Mucosa of rectum (tissue), 2 donors: ENCODE data around the gene DSC3.

Source experiments
- H3K27ac ChIP-seq, 2 donors: one replicate each; pipeline ENCODE4 v1.7.0; 2013; ENCODE audit warnings: inconsistent platforms in 2 of 2, low read depth in 2 of 2, low read length in 2 of 2
- H3K27me3 ChIP-seq, 2 donors: one replicate each; pipeline ENCODE4 v1.7.0; 2013; ENCODE audit warnings: low read length in 2 of 2; ENCODE audit not compliant: control insufficient read depth in 2 of 2, insufficient read depth in 2 of 2
- H3K36me3 ChIP-seq, 2 donors: one replicate each; pipeline ENCODE4 v1.7.0; 2013; ENCODE audit warnings: low read length in 2 of 2; ENCODE audit not compliant: control insufficient read depth in 2 of 2, insufficient read depth in 2 of 2
- H3K4me1 ChIP-seq, 2 donors: one replicate each; pipeline ENCODE4 v1.7.0; 2013; ENCODE audit warnings: low read length in 2 of 2, mild to moderate bottlenecking in 1 of 2; ENCODE audit not compliant: control insufficient read depth in 2 of 2, insufficient read depth in 2 of 2
- H3K4me3 ChIP-seq, 2 donors: one replicate each; pipeline ENCODE4 v1.7.0; 2013; ENCODE audit warnings: low read length in 2 of 2
- H3K9ac ChIP-seq, 2 donors: one replicate each; pipeline ENCODE4 v1.7.0; 2013; ENCODE audit warnings: low read length in 2 of 2, low read depth in 1 of 2, mild to moderate bottlenecking in 1 of 2
- H3K9me3 ChIP-seq, 2 donors: one replicate each; pipeline ENCODE4 v1.7.0; 2013; ENCODE audit warnings: low read length in 2 of 2; ENCODE audit not compliant: control insufficient read depth in 2 of 2
- donor health status: healthy.
- donor health status: Normal muscosa, but diverticular disease.

The DSC3 gene

DNA sequence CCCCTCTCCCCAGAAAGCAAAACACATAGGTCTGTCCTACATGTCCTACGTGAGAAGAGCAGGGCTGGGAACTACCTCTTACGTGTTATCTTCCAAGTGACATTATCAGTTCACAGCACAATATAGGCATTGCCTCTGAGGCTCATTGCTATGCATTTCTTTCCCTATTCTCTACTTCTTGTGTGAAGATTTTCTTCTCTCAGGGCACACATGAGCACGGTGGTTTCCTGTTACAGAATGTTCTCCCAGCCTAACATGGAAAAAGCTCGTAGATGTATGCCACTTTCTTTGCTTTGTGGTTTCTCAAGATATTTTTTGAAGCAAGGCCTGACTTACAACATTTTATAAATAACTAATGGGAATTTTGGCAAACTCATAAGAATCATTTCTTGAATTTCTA is 19.4 kb upstream of the DSC3 start:
- H3K4me1 ChIP-seq = no peaks in the 10 kb centered on the region
- no peak overlapping the region for H3K27ac ChIP-seq
- H3K9me3 ChIP-seq = no peaks in the 10 kb centered on the region
- H3K4me3 ChIP-seq = no peak overlapping the region
- H3K9ac ChIP-seq = no peak overlapping the region
- no peaks in the 10 kb centered on the region for H3K27me3 ChIP-seq
- H3K36me3 ChIP-seq = peaks cover 15 to 17% of the 10 kb centered on the region in 2 donors

GRCh38 chr18:31058897-31059296 is 16.4 kb upstream of the DSC3 start:
- Histone ChIP-seq H3K9ac (no peak overlapping the region), H3K27me3 (no peaks in the 10 kb centered on the region)

DNA sequence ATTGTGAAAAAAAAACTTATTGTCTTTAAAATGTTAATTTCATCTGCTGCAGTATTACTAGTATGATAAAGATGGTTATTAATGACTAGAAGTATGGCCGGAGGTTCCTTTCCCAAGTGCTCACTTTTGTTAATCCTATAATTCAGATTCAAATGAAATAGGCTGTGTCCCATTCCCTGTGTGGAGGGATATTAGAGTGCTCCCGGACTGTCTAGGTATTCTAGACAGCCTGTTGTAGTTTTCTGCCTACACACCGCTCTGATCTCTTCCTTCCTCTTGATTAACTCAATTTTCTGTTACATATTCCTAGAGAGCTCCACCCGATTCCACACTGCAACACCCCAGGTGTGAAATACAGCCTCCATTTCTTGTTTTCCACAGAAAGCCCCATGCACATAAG is 15.4 kb upstream of the DSC3 start:
- Histone ChIP-seq H3K4me1 (no peaks in the 10 kb centered on the region), H3K27ac (no peak overlapping the region), H3K27me3 (no peaks in the 10 kb centered on the region), H3K9ac (no peak overlapping the region), H3K36me3 (no peaks in the 10 kb centered on the region), H3K9me3 (no peaks in the 10 kb centered on the region), H3K4me3 (no peak overlapping the region)

More at GRCh38 chr18:31058897-31059296, 16.4 kb upstream of the DSC3 start:
- Histone ChIP-seq H3K9me3 (no peaks in the 10 kb centered on the region), H3K4me1 (no peaks in the 10 kb centered on the region), H3K4me3 (no peak overlapping the region), H3K36me3 (no peaks in the 10 kb centered on the region), H3K27ac (no peak overlapping the region)

GRCh38 chr18:31057051-31057450 is 14.5 kb upstream of the DSC3 start:
- no peaks in the 10 kb centered on the region for H3K36me3 ChIP-seq
- no peaks in the 10 kb centered on the region for H3K9me3 ChIP-seq
- H3K4me3 ChIP-seq = no peak overlapping the region
- no peak overlapping the region for H3K27ac ChIP-seq
- no peaks in the 10 kb centered on the region for H3K27me3 ChIP-seq
- H3K4me1 ChIP-seq = no peaks in the 10 kb centered on the region
- H3K9ac ChIP-seq = no peak overlapping the region

DNA sequence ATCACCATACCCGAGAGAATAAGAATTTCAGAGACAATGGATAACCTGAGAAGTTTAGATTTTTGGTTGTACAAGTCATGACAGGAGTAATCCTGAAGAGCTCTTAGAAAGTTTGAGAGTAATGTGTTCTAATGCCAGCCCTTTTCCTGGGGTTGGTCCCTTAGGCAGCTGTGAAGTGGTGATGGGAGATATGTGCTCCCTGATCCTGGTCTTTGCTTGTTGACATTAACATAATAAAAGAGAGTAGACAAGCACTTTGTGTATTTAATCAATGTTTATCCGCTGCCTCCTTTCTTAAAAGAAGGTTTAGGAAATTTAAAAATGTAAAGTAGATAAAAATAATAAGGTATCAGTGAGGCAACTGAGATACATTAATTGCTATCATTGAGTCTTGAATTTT is 13.8 kb upstream of the DSC3 start:
- Histone ChIP-seq H3K36me3 (no peaks in the 10 kb centered on the region), H3K9me3 (no peaks in the 10 kb centered on the region), H3K4me1 (no peaks in the 10 kb centered on the region)

DNA sequence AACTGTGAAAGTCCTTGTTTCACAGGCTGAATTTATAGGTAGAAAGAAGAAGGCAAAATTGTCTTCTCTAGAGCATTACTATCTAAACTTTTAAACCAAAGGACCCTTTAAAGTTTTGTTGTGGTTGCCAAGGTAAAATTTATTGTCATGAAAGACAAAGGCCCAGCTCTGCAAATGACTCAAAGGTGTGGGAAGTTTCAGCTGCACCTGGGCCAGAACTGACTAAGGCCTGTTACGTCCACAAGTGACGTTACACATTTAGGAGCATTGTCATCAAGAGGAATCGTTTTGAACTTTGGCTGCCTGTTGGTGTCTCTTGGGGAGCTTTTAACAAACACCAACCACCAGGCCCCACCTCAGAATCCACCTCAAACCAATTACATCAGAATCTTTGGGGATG is 8.1 kb upstream of the DSC3 start:
- no peaks in the 10 kb centered on the region for H3K36me3 ChIP-seq
- no peak overlapping the region for H3K4me3 ChIP-seq
- H3K27ac ChIP-seq = no peak overlapping the region
- H3K9ac ChIP-seq = no peak overlapping the region
- peaks cover under 1 to 2% of the 10 kb centered on the region in 2 donors for H3K27me3 ChIP-seq
- no peaks in the 10 kb centered on the region for H3K9me3 ChIP-seq
- H3K4me1 ChIP-seq = no peaks in the 10 kb centered on the region

More for the DNA sequence above, 13.8 kb upstream of the DSC3 start:
- H3K27me3 ChIP-seq = no peaks in the 10 kb centered on the region
- no peak overlapping the region for H3K27ac ChIP-seq
- no peak overlapping the region for H3K9ac ChIP-seq
- no peak overlapping the region for H3K4me3 ChIP-seq

GRCh38 chr18:31049189-31049588 is 6.6 kb upstream of the DSC3 start:
- no peaks in the 10 kb centered on the region for H3K36me3 ChIP-seq
- no peak overlapping the region for H3K4me3 ChIP-seq
- no peaks in the 10 kb centered on the region for H3K9me3 ChIP-seq
- H3K4me1 ChIP-seq = no peaks in the 10 kb centered on the region
- peaks cover 2 to 5% of the 10 kb centered on the region in 2 donors for H3K27me3 ChIP-seq
- H3K27ac ChIP-seq = no peak overlapping the region
- no peak overlapping the region for H3K9ac ChIP-seq

DNA sequence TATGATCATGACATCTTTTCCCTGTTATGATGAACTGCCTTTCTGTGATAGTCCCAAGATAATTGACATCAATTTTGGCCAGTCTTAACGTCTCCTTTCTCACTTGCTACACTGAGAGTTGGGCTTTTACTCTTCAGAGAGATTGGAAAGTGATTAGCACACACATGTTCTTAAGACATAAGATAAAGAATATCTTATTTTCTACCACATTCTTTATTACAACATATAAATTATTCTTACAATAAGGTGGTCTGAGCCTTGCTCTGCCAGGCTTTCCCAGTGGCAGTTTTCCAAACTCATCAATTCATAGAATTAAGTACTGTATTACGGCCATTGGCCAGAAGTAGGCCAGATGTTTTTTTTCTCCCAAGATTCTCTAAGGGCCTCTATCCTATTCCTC is 5.7 kb upstream of the DSC3 start:
- H3K36me3 ChIP-seq = no peaks in the 10 kb centered on the region
- no peak overlapping the region for H3K27ac ChIP-seq
- H3K4me3 ChIP-seq = no peak overlapping the region

GRCh38 chr18:31046916-31047315 is 4.4 kb upstream of the DSC3 start:
- H3K4me1 ChIP-seq = peaks cover 5 to 9% of the 10 kb centered on the region in 2 donors
- H3K27me3 ChIP-seq = peaks cover 19 to 22% of the 10 kb centered on the region in 2 donors
- H3K9ac ChIP-seq = no peak overlapping the region
- no peaks in the 10 kb centered on the region for H3K36me3 ChIP-seq
- no peaks in the 10 kb centered on the region for H3K9me3 ChIP-seq
- no peak overlapping the region for H3K27ac ChIP-seq
- no peak overlapping the region for H3K4me3 ChIP-seq

More for the DNA sequence above, 5.7 kb upstream of the DSC3 start:
- no peaks in the 10 kb centered on the region for H3K4me1 ChIP-seq
- H3K9ac ChIP-seq = no peak overlapping the region
- no peaks in the 10 kb centered on the region for H3K9me3 ChIP-seq
- H3K27me3 ChIP-seq = peaks cover 9 to 12% of the 10 kb centered on the region in 2 donors

GRCh38 chr18:31045599-31045998 is 3.1 kb upstream of the DSC3 start:
- H3K27me3 ChIP-seq = peaks cover 29 to 35% of the 10 kb centered on the region in 2 donors
- H3K4me1 ChIP-seq = peaks cover 12 to 16% of the 10 kb centered on the region in 2 donors
- no peak overlapping the region for H3K9ac ChIP-seq
- no peak overlapping the region for H3K27ac ChIP-seq
- no peak overlapping the region for H3K4me3 ChIP-seq
- no peaks in the 10 kb centered on the region for H3K36me3 ChIP-seq
- no peaks in the 10 kb centered on the region for H3K9me3 ChIP-seq

DNA sequence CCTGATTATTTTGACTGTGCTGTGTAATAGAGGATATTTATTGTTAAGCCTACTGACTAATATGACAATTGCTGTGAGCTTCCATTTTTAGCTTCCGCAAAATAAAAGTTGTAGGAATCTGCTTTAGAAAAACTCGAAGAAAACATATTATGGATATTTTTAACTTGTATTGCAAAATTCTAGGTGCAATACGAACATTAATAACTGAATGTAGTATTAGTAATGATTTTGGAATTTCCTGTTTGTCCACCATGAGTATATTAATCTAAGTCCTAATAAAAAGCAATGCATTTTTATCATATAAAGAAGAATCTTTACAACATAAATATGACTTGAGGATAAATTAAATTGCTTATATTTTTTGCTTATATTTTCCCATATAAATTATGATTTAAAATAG is 2.4 kb upstream of the DSC3 start:
- H3K4me1 ChIP-seq = peaks cover 12 to 16% of the 10 kb centered on the region in 2 donors
- peaks cover 33 to 42% of the 10 kb centered on the region in 2 donors for H3K27me3 ChIP-seq
- no peak overlapping the region for H3K9ac ChIP-seq
- H3K9me3 ChIP-seq = no peaks in the 10 kb centered on the region
- no peaks in the 10 kb centered on the region for H3K36me3 ChIP-seq
- no peak overlapping the region for H3K4me3 ChIP-seq
- H3K27ac ChIP-seq = no peak overlapping the region
